Loucy (cell line): ENCODE measurements around the gene LYPD8.

ENCODE experiments used
- H2AFZ ChIP-seq: fragments of 200-600 bp; sonication (generic); 2 replicates; pipeline ENCODE4 v1.6.0; 2016; ENCODE audit warnings: antibody characterized with exemption, mild to moderate bottlenecking, low read length, moderate library complexity
- H3F3A ChIP-seq: fragments of 200-600 bp; 2 replicates; pipeline ENCODE4 v1.6.0; 2016; ENCODE audit warnings: antibody characterized with exemption, low read depth, mild to moderate bottlenecking
- H3K27me3 ChIP-seq: fragments of 200-600 bp; sonication (generic); 2 replicates; pipeline ENCODE4 v1.6.1; 2014; ENCODE audit warnings: low read length, mild to moderate bottlenecking; ENCODE audit not compliant: insufficient read depth, poor library complexity, severe bottlenecking
- H3K36me3 ChIP-seq: fragments of 200-600 bp; sonication (generic); 2 replicates; pipeline ENCODE4 v1.6.1; 2016; ENCODE audit warnings: low read length; ENCODE audit not compliant: insufficient read depth
- H3K4me1 ChIP-seq: fragments of 200-600 bp; sonication (generic); 2 replicates; pipeline ENCODE4 v1.5.1; 2014; ENCODE audit warnings: low read length, mild to moderate bottlenecking; ENCODE audit not compliant: insufficient read depth, poor library complexity, severe bottlenecking
- H3K4me2 ChIP-seq: fragments of 200-600 bp; sonication (generic); 2 replicates; pipeline ENCODE4 v1.6.0; 2014; ENCODE audit warnings: antibody characterized with exemption, low read length, low read depth, mild to moderate bottlenecking; ENCODE audit not compliant: poor library complexity, severe bottlenecking
- H3K4me3 ChIP-seq: fragments of 200-600 bp; sonication (generic); 2 replicates; pipeline ENCODE4 v1.5.1; 2014; ENCODE audit warnings: low read length, mild to moderate bottlenecking, mixed read lengths; ENCODE audit not compliant: poor library complexity, severe bottlenecking
- H3K79me2 ChIP-seq: fragments of 200-600 bp; sonication (generic); 2 replicates; pipeline ENCODE4 v1.6.1; 2014; ENCODE audit warnings: low read length; ENCODE audit not compliant: insufficient read depth
- H3K9ac ChIP-seq: fragments of 200-600 bp; sonication (generic); 2 replicates; pipeline ENCODE4 v1.6.0; 2014; ENCODE audit warnings: mild to moderate bottlenecking, low read depth, low read length, moderate library complexity; ENCODE audit not compliant: poor library complexity, severe bottlenecking
- H3K9me2 ChIP-seq: fragments of 200-600 bp; sonication (generic); replicated peaks from 2 replicates; pipeline ENCODE4 v1.6.1; 2016; ENCODE audit warnings: low read depth, low read length, mixed read lengths
- H3K9me3 ChIP-seq: fragments of 200-600 bp; sonication (generic); 2 replicates; pipeline ENCODE4 v1.6.1; 2014; ENCODE audit warnings: mild to moderate bottlenecking, antibody characterized with exemption, low read length, low read depth; ENCODE audit not compliant: insufficient read depth
- H4K20me1 ChIP-seq: fragments of 200-600 bp; sonication (generic); 2 replicates; pipeline ENCODE4 v1.6.0; 2014; ENCODE audit warnings: antibody characterized with exemption, low read length, mild to moderate bottlenecking; ENCODE audit not compliant: insufficient read depth, poor library complexity, severe bottlenecking
- CTCF ChIP-seq: fragments of 200-600 bp; sonication (generic); conservative IDR thresholded peaks from 2 replicates; pipeline ENCODE4 v1.5.1; 2014; ENCODE audit warnings: mild to moderate bottlenecking, antibody characterized with exemption, low read length
- EZH2phosphoT487 ChIP-seq: fragments of 200-600 bp; IDR thresholded peaks from 2 replicates; pipeline ENCODE4 v1.6.1; 2018; ENCODE audit warnings: antibody characterized with exemption, mild to moderate bottlenecking, moderate library complexity, borderline replicate concordance

Gene LYPD8

GRCh38 chr1:248751142-248751541 is 4.4 kb downstream of the LYPD8 start:
- Histone ChIP-seq H3F3A (peaks cover 6% of the 10 kb centered on the region), H3K36me3 (no peaks in the 10 kb centered on the region), H3K4me2 (peak overlapping the region; percentile 45), H3K9me3 (no peaks in the 10 kb centered on the region), H4K20me1 (no peaks in the 10 kb centered on the region), H3K4me3 (no peak overlapping the region), H3K79me2 (no peaks in the 10 kb centered on the region), H3K9ac (no peak overlapping the region), H3K4me1 (no peaks in the 10 kb centered on the region), H3K9me2 (no peaks in the 10 kb centered on the region), H2AFZ (peak overlapping the region; percentile 10; the same call in 1 of the 2 replicates), H3K27me3 (no peaks in the 10 kb centered on the region)
- TF ChIP-seq CTCF (no peak), EZH2phosphoT487 (no peak)

- H3K4me1 ChIP-seq: no peaks in the 10 kb centered on the region
- H3K9me2 ChIP-seq: no peaks in the 10 kb centered on the region
- no peaks in the 10 kb centered on the region for H3K36me3 ChIP-seq
- H3F3A ChIP-seq: peaks cover 6% of the 10 kb centered on the region
- H3K79me2 ChIP-seq: no peaks in the 10 kb centered on the region
- no peak overlapping the region for H3K9ac ChIP-seq
- H3K27me3 ChIP-seq: no peaks in the 10 kb centered on the region
- no peaks in the 10 kb centered on the region for H4K20me1 ChIP-seq
- H2AFZ ChIP-seq: 0 out of 2 replicates have a peak overlapping the region, but pooled peaks have one; percentile 39
- no peak overlapping the region for H3K4me2 ChIP-seq
- no peaks in the 10 kb centered on the region for H3K9me3 ChIP-seq
- TF ChIP-seq EZH2phosphoT487: no peak
- TF ChIP-seq CTCF: no peak
- no peak overlapping the region for H3K4me3 ChIP-seq
These were observed 5.1 kb downstream of the LYPD8 start for GRCh38 chr1:248750496-248750895.

GRCh38 chr1:248748211-248748610 is 7.3 kb downstream of the LYPD8 start:
- Histone ChIP-seq H4K20me1 (no peaks in the 10 kb centered on the region), H3K9ac (no peak overlapping the region), H3K4me2 (no peak overlapping the region), H3K4me3 (no peak overlapping the region), H3K9me3 (no peaks in the 10 kb centered on the region), H3K27me3 (no peaks in the 10 kb centered on the region), H2AFZ (no peak overlapping the region), H3K4me1 (no peaks in the 10 kb centered on the region), H3K36me3 (no peaks in the 10 kb centered on the region), H3K79me2 (no peaks in the 10 kb centered on the region), H3K9me2 (no peaks in the 10 kb centered on the region), H3F3A (peaks cover 6% of the 10 kb centered on the region)
- TF ChIP-seq EZH2phosphoT487 (no peak), CTCF (no peak)
